T-cell (primary cell): ENCODE measurements around the gene SCN8A. TPM values are rescaled to one million over a fixed set of nuclear protein-coding genes. Genes with fewer than 3 reads are reported as not detected.

ENCODE experiments used
- ATAC-seq, 4 experiments: fragments of 200-7000 bp in 3 of 4; fragments of 150-1000 bp in 1 of 4; cut with Tn5 transposase; replicated peaks in 1 of 4; 1 replicate in 3 of 4; 2 replicates in 1 of 4; pipeline ENCODE4 v1.10.0; 2021; ENCODE audit warnings: moderate library complexity in 3 of 4, mild to moderate bottlenecking in 2 of 4, moderate number of reproducible peaks in 1 of 4
- CTCF ChIA-PET, 2 donors: fragments of 300-600 bp; sonication (Branson Sonifier 250); formaldehyde crosslinking; loops; one replicate each; lab custom pipeline; 2022; ENCODE audit warnings: antibody characterized with exemption in 2 of 2; lab: Charles Lee
- POLR2A ChIA-PET, 2 donors: fragments of 300-600 bp; sonication (Branson Sonifier 250); formaldehyde crosslinking; loops; one replicate each; lab custom pipeline; 2022; ENCODE audit warnings: antibody characterized with exemption in 2 of 2; lab: Charles Lee
- DNase-seq, 35 experiments: peaks; one replicate each; pipeline versions ENCODE4 v3.0.0 to v3.0.0-alpha.2; 2013 to 2023
- H3K27ac ChIP-seq: one replicate; pipeline ENCODE4 v1.5.1; 2013; ENCODE audit warnings: low read length
- H3K27me3 ChIP-seq, 2 experiments: replicated peaks in 1 of 2; 1 replicate in 1 of 2; 2 replicates in 1 of 2; pipeline versions ENCODE4 v1.6.1 to v1.7.0; 2013; ENCODE audit warnings: low read length in 1 of 2, mixed read lengths in 1 of 2; ENCODE audit not compliant: control insufficient read depth in 2 of 2, insufficient read depth in 2 of 2; ENCODE audit errors: extremely low read depth in 1 of 2
- H3K36me3 ChIP-seq, 2 donors: 1 replicate in 1 of 2; 2 replicates in 1 of 2; pipeline versions ENCODE4 v1.6.1 to v1.7.0; 2013; ENCODE audit warnings: low read length in 1 of 2; ENCODE audit not compliant: control insufficient read depth in 2 of 2, insufficient read depth in 1 of 2; ENCODE audit errors: extremely low read depth in 1 of 2
- H3K4me1 ChIP-seq, 2 experiments: 1 replicate in 1 of 2; 2 replicates in 1 of 2; pipeline versions ENCODE4 v1.6.1 to v1.7.0; 2013; ENCODE audit warnings: low read length in 2 of 2, mixed read lengths in 1 of 2; ENCODE audit not compliant: insufficient read depth in 2 of 2, control insufficient read depth in 1 of 2; ENCODE audit errors: extremely low read depth in 1 of 2
- H3K4me3 ChIP-seq, 2 donors: 1 replicate in 1 of 2; 2 replicates in 1 of 2; pipeline versions ENCODE4 v1.5.1 to v1.7.0; 2013; ENCODE audit warnings: mild to moderate bottlenecking in 2 of 2, low read length in 1 of 2, moderate library complexity in 1 of 2; ENCODE audit not compliant: control insufficient read depth in 1 of 2; ENCODE audit errors: extremely low read depth in 1 of 2
- H3K9me3 ChIP-seq: 2 replicates; pipeline ENCODE4 v1.7.0; 2013
- H3K27ac Mint-ChIP-seq, 2 donors: one replicate each; pipeline ENCODE4 v1.8.0; 2020 to 2021; ENCODE audit warnings: mild to moderate bottlenecking in 2 of 2, mixed read lengths in 2 of 2
- H3K27me3 Mint-ChIP-seq, 2 donors: one replicate each; pipeline ENCODE4 v1.8.0; 2021 to 2022; ENCODE audit warnings: mixed read lengths in 2 of 2
- H3K36me3 Mint-ChIP-seq: one replicate; pipeline ENCODE4 v1.8.0; 2021; ENCODE audit warnings: mixed read lengths
- H3K4me1 Mint-ChIP-seq, 3 donors: one replicate each; pipeline ENCODE4 v1.8.0; 2020 to 2022; ENCODE audit warnings: mixed read lengths in 3 of 3, mild to moderate bottlenecking in 1 of 3
- H3K4me3 Mint-ChIP-seq, 3 donors: one replicate each; pipeline ENCODE4 v1.8.0; 2020 to 2022; ENCODE audit warnings: mild to moderate bottlenecking in 3 of 3, mixed read lengths in 3 of 3, moderate library complexity in 3 of 3
- H3K9me3 Mint-ChIP-seq, 3 donors: one replicate each; pipeline ENCODE4 v1.8.0; 2020 to 2022; ENCODE audit warnings: mixed read lengths in 3 of 3
- WGBS: methylation state at CpG from one replicate; pipeline ENCODE4 v1.1.5; 2013; ENCODE audit warnings: missing lambda C conversion rate; ENCODE audit not compliant: insufficient coverage; 5-methylcytosine and 5-hydroxymethylcytosine counted together
- total RNA-seq, 35 experiments: library from RNA in 6 of 35; stranded (reverse) in 6 of 35; fragments of 120-200 nt in 1 of 35; gene quantifications; one replicate each; pipeline versions ENCODE4 v1.2.1 to v1.2.4 and lab custom pipeline; 2013 to 2026

The SCN8A gene
- total RNA-seq, 5 donors from 2014 or later (not counting 1 experiment from before 2014, with no cell fraction given), result 0.41 to 1.0 (median 0.53) TPM

GRCh38 chr12:51806896-51807295, 215.9 kb downstream of the SCN8A start:
- H3K9me3 ChIP-seq, result no peaks in the 10 kb centered on the region
- no peaks in the 10 kb centered on the region for H3K4me1 ChIP-seq
- no peak for ATAC-seq
- H3K27me3 ChIP-seq, result peaks cover 0 to 6% of the 10 kb centered on the region in 2 experiments
- H3K36me3 Mint-ChIP-seq, result no peaks in the 10 kb centered on the region
- CTCF ChIA-PET, result no interaction called here
- H3K27me3 Mint-ChIP-seq, result peaks cover 7 to 9% of the 10 kb centered on the region in 2 donors
- no peak for DNase-seq
- H3K27ac ChIP-seq, result no peak overlapping the region
- WGBS, result 94% methylated on average over 12 of the region's 16 CpGs
- no peaks in the 10 kb centered on the region for H3K36me3 ChIP-seq
- POLR2A ChIA-PET, result no interaction called here
- no peak overlapping the region for H3K4me3 Mint-ChIP-seq
- no peaks in the 10 kb centered on the region for H3K4me1 Mint-ChIP-seq
- H3K9me3 Mint-ChIP-seq, result no peaks in the 10 kb centered on the region
- H3K27ac Mint-ChIP-seq, result no peak overlapping the region
- no peak overlapping the region for H3K4me3 ChIP-seq

- Histone ChIP-seq H3K4me3 (no peak overlapping the region), H3K27me3 (peaks cover 0 to 18% of the 10 kb centered on the region in 2 experiments), H3K9me3 (no peaks in the 10 kb centered on the region), H3K36me3 (no peaks in the 10 kb centered on the region), H3K27ac (no peak overlapping the region), H3K4me1 (peaks cover 4 to 6% of the 10 kb centered on the region in 2 experiments)
- Mint-ChIP-seq H3K27me3 (peaks cover 7 to 9% of the 10 kb centered on the region in 2 donors), H3K36me3 (no peaks in the 10 kb centered on the region), H3K4me3 (no peak overlapping the region), H3K9me3 (no peaks in the 10 kb centered on the region), H3K4me1 (peaks cover 0 to 2% (median 1%) of the 10 kb centered on the region in 3 donors), H3K27ac (no peak overlapping the region)
- WGBS, result 40% methylated on average over 1 of the region's 3 CpGs
- CTCF ChIA-PET, result no interaction called here
- POLR2A ChIA-PET, result no interaction called here
- DNase-seq (no peak), ATAC-seq (no peak)
Measured at GRCh38 chr12:51809193-51809592, 218.2 kb downstream of the SCN8A start.

GRCh38 chr12:51811203-51812202, 220.5 kb downstream of the SCN8A start:
- Histone ChIP-seq H3K4me1 (peaks cover 4 to 19% of the 10 kb centered on the region in 2 experiments), H3K9me3 (no peaks in the 10 kb centered on the region), H3K27me3 (peaks cover 0 to 33% of the 10 kb centered on the region in 2 experiments), H3K27ac (no peak overlapping the region), H3K4me3 (no peak overlapping the region), H3K36me3 (no peaks in the 10 kb centered on the region)
- DNase-seq (no peak), ATAC-seq (no peak)
- ChIA-PET CTCF (no interaction called here), POLR2A (no interaction called here)
- H3K4me1 Mint-ChIP-seq, result peaks cover 9 to 12% (median 12%) of the 10 kb centered on the region in 3 donors
- peaks cover 8 to 9% of the 10 kb centered on the region in 2 donors for H3K27me3 Mint-ChIP-seq
- H3K4me3 Mint-ChIP-seq, result no peak overlapping the region
- WGBS, result 65% methylated on average over 4 of the region's 13 CpGs
- H3K27ac Mint-ChIP-seq, result no peak overlapping the region
- H3K36me3 Mint-ChIP-seq, result no peaks in the 10 kb centered on the region
- no peaks in the 10 kb centered on the region for H3K9me3 Mint-ChIP-seq

- Mint-ChIP-seq H3K4me1 (peaks cover 9 to 12% (median 12%) of the 10 kb centered on the region in 3 donors), H3K9me3 (no peaks in the 10 kb centered on the region), H3K27me3 (peaks cover 4 to 7% of the 10 kb centered on the region in 2 donors), H3K36me3 (no peaks in the 10 kb centered on the region), H3K27ac (no peak overlapping the region), H3K4me3 (peak overlapping the region in 2 of 3 donors; percentile 47 to 65)
- Histone ChIP-seq H3K9me3 (no peaks in the 10 kb centered on the region), H3K36me3 (no peaks in the 10 kb centered on the region), H3K4me3 (no peak overlapping the region), H3K27ac (no peak overlapping the region), H3K27me3 (peaks cover 0 to 30% of the 10 kb centered on the region in 2 experiments), H3K4me1 (peaks cover 4 to 19% of the 10 kb centered on the region in 2 experiments)
- POLR2A ChIA-PET, result no interaction called here
- CTCF ChIA-PET, result interaction anchor here in 1 of 2 donors (0.5 to 0.9 kb wide), 2 partner anchors 391 to 1073 kb away, joined by 3 read pairs; no protein-coding TSS in a partner anchor
- ATAC-seq (no peak), DNase-seq (no peak)
- WGBS, result 90% methylated on average over 8 of the region's 13 CpGs
Measured at GRCh38 chr12:51812871-51813270, 221.8 kb downstream of the SCN8A start.

- H3K4me3 Mint-ChIP-seq, result peak overlapping the region; percentile 31 to 70 (median 65)
- Histone ChIP-seq H3K36me3 (no peaks in the 10 kb centered on the region), H3K27me3 (peaks cover 0 to 30% of the 10 kb centered on the region in 2 experiments), H3K4me3 (peak overlapping the region; percentile 13 to 66), H3K27ac (no peak overlapping the region), H3K9me3 (no peaks in the 10 kb centered on the region), H3K4me1 (peaks cover 4 to 19% of the 10 kb centered on the region in 2 experiments)
- H3K36me3 Mint-ChIP-seq, result no peaks in the 10 kb centered on the region
- H3K9me3 Mint-ChIP-seq, result no peaks in the 10 kb centered on the region
- ATAC-seq, result no peak
- CTCF ChIA-PET, result interaction anchor here in 1 of 2 donors (0.7 to 1.0 kb wide), 2 partner anchors 10 to 65 kb away, joined by 3 to 5 read pairs; no protein-coding TSS in a partner anchor
- H3K4me1 Mint-ChIP-seq, result peaks cover 9 to 12% (median 12%) of the 10 kb centered on the region in 3 donors
- H3K27ac Mint-ChIP-seq, result no peak overlapping the region
- peaks cover 0 to 7% of the 10 kb centered on the region in 2 donors for H3K27me3 Mint-ChIP-seq
- 9% methylated on average over 32 of the region's 34 CpGs for WGBS
- no peak for DNase-seq
- POLR2A ChIA-PET, result interaction anchor here in 1 of 2 donors (0.6 to 0.8 kb wide), 3 partner anchors 125 to 1819 kb away, joined by 3 to 4 read pairs (median 4); no protein-coding TSS in a partner anchor
Measured at GRCh38 chr12:51813931-51814310, 222.9 kb downstream of the SCN8A start.
